Activated CD4-positive, alpha-beta T cell treated with anti-CD3 and anti-CD28 coated beads, Interleukin-2, Interleukin-4, amounts not matched to agents 100 ng/mL and 50 ng/mL, durations not matched to agents 16 hours and 8 hours (primary cell): ENCODE data around the gene KRTAP5-7.
"Not testable (repeated sequence)": the region's sequence is repeated elsewhere in the genome, so short reads cannot be mapped to it uniquely, and the experiment has no call there.

Experiments used
- DNase-seq: peaks from one replicate; pipeline ENCODE4 v3.0.0-alpha.2; 2020; ENCODE audit warnings: low spot score

KRTAP5-7 gene

GRCh38 chr11:71526796-71527575 lies at the start of gene KRTAP5-7:
KRTAP5-7 (plus strand) TSS chr11:71527267; CDS start chr11:71527301, 34 bp downstream.
- not testable (repeated sequence) for DNase-seq

- no peak for DNase-seq
Measured at GRCh38 chr11:71477641-71478527, 49.2 kb upstream of the KRTAP5-7 start.

GRCh38 chr11:71478528-71478840 lies 48.6 kb upstream of the KRTAP5-7 start:
- no peak for DNase-seq

- no peak for DNase-seq
Measured at GRCh38 chr11:71481101-71481960, 45.7 kb upstream of the KRTAP5-7 start.

- DNase-seq = no peak
Measured at GRCh38 chr11:71482216-71482615, 44.9 kb upstream of the KRTAP5-7 start.

GRCh38 chr11:71482746-71483364 lies 44.2 kb upstream of the KRTAP5-7 start:
- no peak for DNase-seq

- no peak for DNase-seq
Measured at GRCh38 chr11:71483692-71484091, 43.4 kb upstream of the KRTAP5-7 start.

- DNase-seq = no peak
Measured at GRCh38 chr11:71484248-71485062, 42.6 kb upstream of the KRTAP5-7 start.

GRCh38 chr11:71485063-71485399 lies 42.0 kb upstream of the KRTAP5-7 start:
- no peak for DNase-seq

GRCh38 chr11:71485466-71485865 lies 41.6 kb upstream of the KRTAP5-7 start:
- no peak for DNase-seq

GRCh38 chr11:71486320-71486719 lies 40.7 kb upstream of the KRTAP5-7 start:
- no peak for DNase-seq

GRCh38 chr11:71488681-71489270 lies 38.3 kb upstream of the KRTAP5-7 start:
- DNase-seq = no peak

GRCh38 chr11:71489311-71490043 lies 37.6 kb upstream of the KRTAP5-7 start:
- DNase-seq = peak; percentile 69

- no peak for DNase-seq
Measured at GRCh38 chr11:71490044-71490730, 36.9 kb upstream of the KRTAP5-7 start.

GRCh38 chr11:71490731-71491390 lies 36.2 kb upstream of the KRTAP5-7 start:
- no peak for DNase-seq

GRCh38 chr11:71491531-71491930 lies 35.5 kb upstream of the KRTAP5-7 start:
- no peak for DNase-seq

GRCh38 chr11:71491940-71492339 lies 35.1 kb upstream of the KRTAP5-7 start:
- DNase-seq = no peak

- DNase-seq = no peak
Measured at GRCh38 chr11:71495286-71496230, 31.5 kb upstream of the KRTAP5-7 start.
